ENCODE results near the gene RBM19.

RBM19 gene

GRCh38 chr12:113823016-113823415 lies 143.1 kb downstream of the RBM19 start:
- no peak for DNase-seq (ENCODE audit: low read depth in 1 of 2, low spot score in 1 of 2)
- no peak overlapping the region for H3K4me3 ChIP-seq (replicated peaks; ENCODE audit: insufficient read depth, low read length)
- H3K27ac ChIP-seq (replicated peaks) = no peak overlapping the region
- H3K27me3 ChIP-seq (ENCODE audit: insufficient read depth, poor library complexity, severe bottlenecking) = no peaks in the 10 kb centered on the region
- no peak for TF ChIP-seq GABPA (IDR thresholded peaks at IDR 0.05; ENCODE audit: low read depth)
- TF ChIP-seq REST (IDR thresholded peaks at IDR 0.05; ENCODE audit: insufficient replicate concordance, low read depth) = no peak
- TF ChIP-seq SPI1 (IDR thresholded peaks at IDR 0.05; ENCODE audit: borderline replicate concordance, low read depth) = no peak
- TF ChIP-seq CTCF (IDR thresholded peaks at IDR 0.05; ENCODE audit: insufficient read depth, low read length) = no peak
- TF ChIP-seq POLR2AphosphoS5 (IDR thresholded peaks at IDR 0.05; ENCODE audit: low read depth) = no peak

- no peak for DNase-seq (ENCODE audit: low read depth in 1 of 2, low spot score in 1 of 2)
- TF ChIP-seq SPI1 (IDR thresholded peaks at IDR 0.05; ENCODE audit: borderline replicate concordance, low read depth) = no peak
- TF ChIP-seq CTCF (IDR thresholded peaks at IDR 0.05; ENCODE audit: insufficient read depth, low read length) = no peak
- TF ChIP-seq REST (IDR thresholded peaks at IDR 0.05; ENCODE audit: insufficient replicate concordance, low read depth) = no peak
- no peak for TF ChIP-seq GABPA (IDR thresholded peaks at IDR 0.05; ENCODE audit: low read depth)
- TF ChIP-seq POLR2AphosphoS5 (IDR thresholded peaks at IDR 0.05; ENCODE audit: low read depth) = no peak
- Histone ChIP-seq H3K4me3 (replicated peaks; ENCODE audit: insufficient read depth, low read length) (no peak overlapping the region), H3K27me3 (ENCODE audit: insufficient read depth, poor library complexity, severe bottlenecking) (no peaks in the 10 kb centered on the region), H3K27ac (replicated peaks) (no peak overlapping the region)
Measured at GRCh38 chr12:113820842-113821241, 145.3 kb downstream of the RBM19 start.

GRCh38 chr12:113820309-113820708 lies 145.8 kb downstream of the RBM19 start:
- DNase-seq (ENCODE audit: low read depth in 1 of 2, low spot score in 1 of 2) = no peak
- H3K4me3 ChIP-seq (replicated peaks; ENCODE audit: insufficient read depth, low read length) = no peak overlapping the region
- H3K27me3 ChIP-seq (ENCODE audit: insufficient read depth, poor library complexity, severe bottlenecking) = no peaks in the 10 kb centered on the region
- TF ChIP-seq REST (IDR thresholded peaks at IDR 0.05; ENCODE audit: insufficient replicate concordance, low read depth) (no peak), POLR2AphosphoS5 (IDR thresholded peaks at IDR 0.05; ENCODE audit: low read depth) (no peak), CTCF (IDR thresholded peaks at IDR 0.05; ENCODE audit: insufficient read depth, low read length) (no peak)
- no peak overlapping the region for H3K27ac ChIP-seq (replicated peaks)

Data from HL-60 (cell line).